NOMO-1 treated with DMSO at 0.1 percent for 48 hours (cell line): ENCODE measurements around the gene AKT3.

Experiments used
- DNase-seq: peaks from one replicate; lab custom pipeline; 2025; ENCODE audit not compliant: unreplicated experiment; lab: John Stamatoyannopoulos, UW

The AKT3 gene

GRCh38 chr1:243525085-243525487, 325.0 kb downstream of the AKT3 start:
- no peak for DNase-seq

GRCh38 chr1:243523766-243524165, 326.3 kb downstream of the AKT3 start:
- no peak for DNase-seq

- no peak for DNase-seq
Observed at GRCh38 chr1:243520831-243521230, 329.2 kb downstream of the AKT3 start.

- DNase-seq: no peak
Observed at GRCh38 chr1:243514927-243515326, 335.1 kb downstream of the AKT3 start.

- DNase-seq: no peak
Observed at GRCh38 chr1:243513726-243514491, 336.1 kb downstream of the AKT3 start.

- no peak for DNase-seq
Observed at GRCh38 chr1:243510928-243511327, 339.1 kb downstream of the AKT3 start.

GRCh38 chr1:243508943-243509342, 341.1 kb downstream of the AKT3 start:
- no peak for DNase-seq

- DNase-seq: no peak
Observed at GRCh38 chr1:243508303-243508713, 341.7 kb downstream of the AKT3 start.

GRCh38 chr1:243507672-243508302, 342.3 kb downstream of the AKT3 start:
- no peak for DNase-seq

GRCh38 chr1:243507001-243507671, 342.9 kb downstream of the AKT3 start:
- DNase-seq: no peak

GRCh38 chr1:243505986-243506689, 343.9 kb downstream of the AKT3 start:
- DNase-seq: no peak

GRCh38 chr1:243503155-243503554, 346.9 kb downstream of the AKT3 start:
- DNase-seq: no peak

- no peak for DNase-seq
Observed at GRCh38 chr1:243501002-243501401, 349.0 kb downstream of the AKT3 start.

GRCh38 chr1:243500512-243500911, 349.5 kb downstream of the AKT3 start:
- DNase-seq: no peak

- DNase-seq: no peak
Observed at GRCh38 chr1:243499711-243500110, 350.3 kb downstream of the AKT3 start.

- no peak for DNase-seq
Observed at GRCh38 chr1:243499248-243499647, 350.8 kb downstream of the AKT3 start.

GRCh38 chr1:243497939-243498681, 351.9 kb downstream of the AKT3 start:
- DNase-seq: no peak

- no peak for DNase-seq
Observed at GRCh38 chr1:243496806-243497205, 353.2 kb downstream of the AKT3 start.

GRCh38 chr1:243496187-243496646, 353.8 kb downstream of the AKT3 start:
- no peak for DNase-seq

GRCh38 chr1:243495442-243496186, 354.4 kb downstream of the AKT3 start:
- DNase-seq: peak; percentile 91
